Endothelial cell (in vitro differentiated cells): ENCODE measurements around the gene TMEM132E. TPM values are rescaled to one million over a fixed set of nuclear protein-coding genes. Genes with fewer than 3 reads are reported as not detected.

Experiments
- DNase-seq: peaks from one replicate; pipeline ENCODE4 v3.0.0; 2021; ENCODE audit warnings: low spot score
- H3K27ac Mint-ChIP-seq: one replicate; pipeline ENCODE4 v1.8.0; 2021; ENCODE audit warnings: mixed read lengths, inconsistent platforms; ENCODE audit not compliant: unreplicated experiment
- H3K27me3 Mint-ChIP-seq: one replicate; pipeline ENCODE4 v1.8.0; 2021; ENCODE audit warnings: mild to moderate bottlenecking, moderate library complexity, mixed read lengths, inconsistent platforms; ENCODE audit not compliant: unreplicated experiment
- H3K36me3 Mint-ChIP-seq: one replicate; pipeline ENCODE4 v1.8.0; 2021; ENCODE audit warnings: mild to moderate bottlenecking, low read depth, mixed read lengths, inconsistent platforms; ENCODE audit not compliant: unreplicated experiment
- H3K4me1 Mint-ChIP-seq: one replicate; pipeline ENCODE4 v1.8.0; 2021; ENCODE audit warnings: mild to moderate bottlenecking, mixed read lengths, inconsistent platforms; ENCODE audit not compliant: unreplicated experiment
- H3K4me3 Mint-ChIP-seq: one replicate; pipeline ENCODE4 v1.8.0; 2021; ENCODE audit warnings: mild to moderate bottlenecking, mixed read lengths, inconsistent platforms; ENCODE audit not compliant: unreplicated experiment
- H3K9me3 Mint-ChIP-seq: one replicate; pipeline ENCODE4 v1.8.0; 2021; ENCODE audit warnings: mixed read lengths, inconsistent platforms; ENCODE audit not compliant: unreplicated experiment
- CTCF ChIP-seq: fragments of 200-600 bp; sonication (generic); IDR thresholded peaks from one replicate; pipeline ENCODE4 v1.5.0; 2021; ENCODE audit warnings: antibody characterized with exemption; ENCODE audit not compliant: unreplicated experiment
- total RNA-seq: library from RNA; stranded (reverse); fragmentation: NEBNext Ultra II Directional; extraction: Animal tissue kit (Norgen Biotek cat#: 25700); gene quantifications from one replicate; pipeline ENCODE4 v1.2.1, GENCODE V29; 2021; ENCODE audit not compliant: unreplicated experiment

Gene TMEM132E
- total RNA-seq, 1 donor from 2014 or later = 0.08 TPM

- no peak for TF ChIP-seq CTCF
- H3K9me3 Mint-ChIP-seq = no peaks in the 10 kb centered on the region
- no peak for DNase-seq
- no peaks in the 10 kb centered on the region for H3K4me1 Mint-ChIP-seq
- no peak overlapping the region for H3K4me3 Mint-ChIP-seq
- H3K27me3 Mint-ChIP-seq = peaks cover 8% of the 10 kb centered on the region
- H3K36me3 Mint-ChIP-seq = no peaks in the 10 kb centered on the region
- no peak overlapping the region for H3K27ac Mint-ChIP-seq
Measured at GRCh38 chr17:34601416-34601815, 22.0 kb downstream of the TMEM132E start.

GRCh38 chr17:34603974-34604373, 24.6 kb downstream of the TMEM132E start:
- no peak for DNase-seq
- Mint-ChIP-seq H3K4me1 (peaks cover 7% of the 10 kb centered on the region), H3K27ac (no peak overlapping the region), H3K27me3 (peaks cover 8% of the 10 kb centered on the region), H3K9me3 (no peaks in the 10 kb centered on the region), H3K36me3 (no peaks in the 10 kb centered on the region), H3K4me3 (no peak overlapping the region)
- TF ChIP-seq CTCF = no peak

GRCh38 chr17:34606763-34607162, 27.4 kb downstream of the TMEM132E start:
- H3K27me3 Mint-ChIP-seq = peaks cover 4% of the 10 kb centered on the region
- H3K27ac Mint-ChIP-seq = no peak overlapping the region
- H3K4me3 Mint-ChIP-seq = no peak overlapping the region
- no peak for TF ChIP-seq CTCF
- H3K4me1 Mint-ChIP-seq = peaks cover 10% of the 10 kb centered on the region
- H3K36me3 Mint-ChIP-seq = no peaks in the 10 kb centered on the region
- no peak for DNase-seq
- no peaks in the 10 kb centered on the region for H3K9me3 Mint-ChIP-seq

GRCh38 chr17:34607917-34608316, 28.5 kb downstream of the TMEM132E start:
- H3K4me3 Mint-ChIP-seq = no peak overlapping the region
- DNase-seq = no peak
- H3K9me3 Mint-ChIP-seq = no peaks in the 10 kb centered on the region
- peaks cover 10% of the 10 kb centered on the region for H3K4me1 Mint-ChIP-seq
- no peak for TF ChIP-seq CTCF
- no peak overlapping the region for H3K27ac Mint-ChIP-seq
- H3K27me3 Mint-ChIP-seq = peaks cover 4% of the 10 kb centered on the region
- no peaks in the 10 kb centered on the region for H3K36me3 Mint-ChIP-seq

GRCh38 chr17:34609210-34609609, 29.8 kb downstream of the TMEM132E start:
- H3K9me3 Mint-ChIP-seq = no peaks in the 10 kb centered on the region
- no peak overlapping the region for H3K27ac Mint-ChIP-seq
- peaks cover 17% of the 10 kb centered on the region for H3K4me1 Mint-ChIP-seq
- no peaks in the 10 kb centered on the region for H3K36me3 Mint-ChIP-seq
- H3K27me3 Mint-ChIP-seq = peaks cover 5% of the 10 kb centered on the region
- no peak for DNase-seq
- H3K4me3 Mint-ChIP-seq = no peak overlapping the region
- TF ChIP-seq CTCF = no peak
